ENCODE results near the gene GALNT2. TPM values are rescaled to one million over a fixed set of nuclear protein-coding genes. Genes with fewer than 3 reads are reported as not detected.

GALNT2 gene
- total RNA-seq, 1 donor from 2014 or later: 31.9 TPM

DNA sequence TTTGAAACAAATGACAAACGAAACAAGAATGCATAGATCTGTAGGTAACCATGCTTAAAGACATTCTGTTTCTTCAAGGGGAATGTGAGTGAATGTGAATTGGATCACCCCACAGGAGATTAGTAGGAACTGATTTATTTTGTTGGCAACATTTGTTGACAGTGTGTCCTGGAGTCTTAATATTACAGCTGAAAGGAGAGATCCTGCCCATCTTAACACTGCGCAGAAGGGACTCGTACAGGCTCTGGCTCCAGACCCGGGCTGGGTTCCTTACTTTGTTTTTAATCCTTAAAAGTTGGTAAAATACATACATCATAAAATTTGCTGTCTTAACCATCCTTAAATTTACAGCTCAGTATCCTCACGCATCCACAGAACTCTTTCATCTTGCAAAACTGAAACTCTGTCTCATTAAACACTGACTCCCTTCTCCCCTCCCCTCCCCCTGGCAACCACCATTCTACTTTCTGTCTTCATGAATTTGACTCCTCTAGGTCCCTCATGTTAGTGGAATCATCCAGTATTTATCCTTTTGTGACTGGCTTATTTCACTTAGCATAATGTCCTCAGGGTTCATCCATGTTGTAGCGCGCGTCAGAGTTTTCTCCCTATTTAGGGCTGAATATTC, 74.1 kb downstream of the GALNT2 start:
- Histone ChIP-seq H3K27me3 (ENCODE audit: control insufficient read depth, insufficient read depth, low read length) (no peaks in the 10 kb centered on the region), H3K4me3 (ENCODE audit: low read depth, low read length) (no peak overlapping the region), H3K36me3 (ENCODE audit: control insufficient read depth, insufficient read depth, low read length) (peaks cover 5% of the 10 kb centered on the region)
- DNase-seq (ENCODE audit: low read depth): no peak
- FAIRE-seq: no peak
- TF ChIP-seq, protein P1, sequence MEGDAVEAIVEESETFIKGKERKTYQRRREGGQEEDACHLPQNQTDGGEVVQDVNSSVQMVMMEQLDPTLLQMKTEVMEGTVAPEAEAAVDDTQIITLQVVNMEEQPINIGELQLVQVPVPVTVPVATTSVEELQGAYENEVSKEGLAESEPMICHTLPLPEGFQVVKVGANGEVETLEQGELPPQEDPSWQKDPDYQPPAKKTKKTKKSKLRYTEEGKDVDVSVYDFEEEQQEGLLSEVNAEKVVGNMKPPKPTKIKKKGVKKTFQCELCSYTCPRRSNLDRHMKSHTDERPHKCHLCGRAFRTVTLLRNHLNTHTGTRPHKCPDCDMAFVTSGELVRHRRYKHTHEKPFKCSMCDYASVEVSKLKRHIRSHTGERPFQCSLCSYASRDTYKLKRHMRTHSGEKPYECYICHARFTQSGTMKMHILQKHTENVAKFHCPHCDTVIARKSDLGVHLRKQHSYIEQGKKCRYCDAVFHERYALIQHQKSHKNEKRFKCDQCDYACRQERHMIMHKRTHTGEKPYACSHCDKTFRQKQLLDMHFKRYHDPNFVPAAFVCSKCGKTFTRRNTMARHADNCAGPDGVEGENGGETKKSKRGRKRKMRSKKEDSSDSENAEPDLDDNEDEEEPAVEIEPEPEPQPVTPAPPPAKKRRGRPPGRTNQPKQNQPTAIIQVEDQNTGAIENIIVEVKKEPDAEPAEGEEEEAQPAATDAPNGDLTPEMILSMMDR (IDR thresholded peaks at IDR 0.05; ENCODE audit: insufficient read depth, low read length, severe bottlenecking): no peak

DNA sequence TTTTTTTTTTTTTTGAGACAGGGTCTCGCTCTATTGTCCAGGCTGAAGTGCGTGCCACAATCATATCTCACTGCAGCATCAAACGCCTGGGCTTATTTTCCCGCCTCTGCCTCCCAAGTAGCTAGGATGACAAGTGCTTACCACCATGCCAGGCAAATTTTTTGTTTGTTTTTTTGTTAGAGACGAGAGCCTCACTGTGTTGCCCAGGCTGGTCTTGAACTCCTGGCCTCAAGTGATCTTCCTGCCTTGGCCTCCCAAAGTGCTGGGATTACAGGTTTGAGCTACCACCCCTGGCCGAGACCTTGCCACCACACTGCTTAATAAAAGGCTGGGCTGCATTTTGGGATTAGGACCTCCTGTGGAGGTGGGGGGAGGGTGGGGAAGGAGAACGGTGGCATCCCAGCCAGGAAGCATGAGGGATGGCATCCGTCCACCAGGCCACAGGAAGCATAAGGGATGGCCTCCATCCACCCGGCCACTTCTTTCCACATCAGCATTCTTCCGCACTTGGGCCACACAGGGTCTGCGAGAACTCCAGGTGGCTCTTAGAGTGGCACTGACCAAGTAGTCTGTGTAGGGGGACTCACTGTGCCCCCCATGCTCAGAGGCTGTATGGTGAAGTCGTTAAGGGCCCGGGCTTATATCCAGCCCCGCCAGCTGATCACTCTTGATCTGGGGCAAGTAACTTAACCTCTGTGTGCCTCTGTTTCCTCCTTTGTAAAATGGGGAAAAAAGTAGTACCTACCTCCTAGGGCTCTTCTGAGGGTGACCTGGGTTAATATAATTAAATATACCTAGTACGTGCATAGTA, 75.0 kb downstream of the GALNT2 start:
- Histone ChIP-seq H3K27me3 (ENCODE audit: control insufficient read depth, insufficient read depth, low read length) (no peaks in the 10 kb centered on the region), H3K36me3 (ENCODE audit: control insufficient read depth, insufficient read depth, low read length) (peaks cover 5% of the 10 kb centered on the region), H3K4me3 (ENCODE audit: low read depth, low read length) (no peak overlapping the region)
- DNase-seq (ENCODE audit: low read depth) (no peak), FAIRE-seq (no peak)
- TF ChIP-seq, protein P1 (IDR thresholded peaks at IDR 0.05; ENCODE audit: insufficient read depth, low read length, severe bottlenecking): no peak

DNA sequence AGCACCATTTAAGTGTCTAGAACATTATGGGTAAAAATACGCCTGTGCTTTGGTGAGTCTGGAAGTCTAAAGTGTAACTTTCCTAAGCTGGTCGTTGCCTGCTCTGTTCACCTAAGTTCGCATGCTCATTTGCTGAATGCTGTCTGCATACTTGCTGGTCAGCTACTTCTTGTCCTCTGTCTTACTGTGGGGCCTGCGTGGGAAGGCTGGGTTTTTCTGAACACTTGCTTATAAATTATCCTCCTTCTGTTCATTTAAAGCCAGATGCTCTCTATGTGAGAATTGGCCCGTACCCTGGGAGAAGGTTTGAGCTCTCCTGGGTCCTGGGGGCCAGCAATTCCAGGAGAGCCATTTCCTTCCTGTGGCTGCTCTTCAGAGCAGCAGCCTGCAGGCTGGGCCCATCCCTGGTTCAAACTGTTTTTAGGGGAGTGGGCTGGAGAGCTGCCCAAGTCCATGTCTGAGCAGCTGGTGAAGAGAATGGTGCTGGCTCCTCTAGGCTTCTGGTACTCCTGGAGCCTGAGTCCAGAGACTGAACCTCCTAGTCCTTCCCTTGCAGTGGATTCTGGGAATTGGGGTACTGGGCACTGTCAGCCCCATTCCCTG, 75.7 kb downstream of the GALNT2 start:
- DNase-seq (ENCODE audit: low read depth) (no peak), FAIRE-seq (no peak)
- TF ChIP-seq, protein P1 (IDR thresholded peaks at IDR 0.05; ENCODE audit: insufficient read depth, low read length, severe bottlenecking): no peak
- Histone ChIP-seq H3K4me3 (ENCODE audit: low read depth, low read length) (no peak overlapping the region), H3K27me3 (ENCODE audit: control insufficient read depth, insufficient read depth, low read length) (no peaks in the 10 kb centered on the region), H3K36me3 (ENCODE audit: control insufficient read depth, insufficient read depth, low read length) (peaks cover 4% of the 10 kb centered on the region)

DNA sequence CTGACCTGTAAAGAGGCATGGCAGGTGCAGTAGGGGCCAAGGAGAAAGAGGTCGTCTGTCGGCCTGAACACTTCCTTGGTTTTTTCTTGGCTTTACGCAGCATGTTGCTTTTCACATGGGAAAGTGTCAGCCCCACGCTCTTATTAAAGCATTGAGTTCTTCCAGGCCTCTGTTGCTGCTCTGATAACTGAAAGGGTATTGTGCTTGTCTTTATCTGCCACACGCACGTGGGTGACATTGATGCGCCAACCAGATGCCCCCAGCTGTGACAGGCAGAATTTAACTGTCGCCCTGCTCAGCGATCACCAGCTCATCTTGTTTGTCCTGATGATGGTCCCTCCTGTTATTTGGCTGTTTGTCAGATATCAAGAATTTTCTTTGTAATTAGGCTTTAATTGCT, 76.5 kb downstream of the GALNT2 start:
- no peak for FAIRE-seq
- TF ChIP-seq, protein P1 (IDR thresholded peaks at IDR 0.05; ENCODE audit: insufficient read depth, low read length, severe bottlenecking): no peak
- peaks cover 4% of the 10 kb centered on the region for H3K36me3 ChIP-seq (ENCODE audit: control insufficient read depth, insufficient read depth, low read length)
- DNase-seq (ENCODE audit: low read depth): no peak
- H3K4me3 ChIP-seq (ENCODE audit: low read depth, low read length): no peak overlapping the region
- no peaks in the 10 kb centered on the region for H3K27me3 ChIP-seq (ENCODE audit: control insufficient read depth, insufficient read depth, low read length)

DNA sequence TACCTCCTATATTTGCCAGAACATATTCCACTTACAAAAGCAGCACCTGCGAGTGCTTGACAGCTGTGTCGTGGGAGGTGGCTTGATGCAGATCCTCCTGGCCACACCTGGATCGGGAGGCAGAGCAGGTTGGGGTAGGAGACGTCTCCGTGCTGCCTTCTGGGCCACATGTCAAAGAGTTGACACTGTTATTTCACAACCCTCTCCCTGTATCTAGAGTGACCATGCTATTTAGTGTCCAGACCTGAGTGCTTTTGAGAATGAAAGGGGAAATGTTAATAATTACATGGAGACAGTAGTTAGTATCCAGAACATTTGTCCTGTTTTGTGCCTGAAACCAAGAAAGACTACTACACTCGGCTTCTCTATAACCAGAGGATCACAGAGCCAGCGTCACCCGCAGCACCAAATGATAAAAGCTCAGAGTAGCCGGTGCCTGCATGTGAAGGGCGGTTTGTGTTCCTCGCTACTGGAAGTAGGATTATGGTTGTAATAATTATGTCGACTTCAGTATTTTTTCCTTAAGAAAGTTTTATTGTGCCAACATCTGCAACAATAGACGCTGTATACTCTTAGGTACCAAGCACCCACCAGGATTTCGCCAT, 77.1 kb downstream of the GALNT2 start:
- Histone ChIP-seq H3K27me3 (ENCODE audit: control insufficient read depth, insufficient read depth, low read length) (no peaks in the 10 kb centered on the region), H3K36me3 (ENCODE audit: control insufficient read depth, insufficient read depth, low read length) (peaks cover 4% of the 10 kb centered on the region), H3K4me3 (ENCODE audit: low read depth, low read length) (no peak overlapping the region)
- FAIRE-seq: no peak
- TF ChIP-seq, protein P1 (IDR thresholded peaks at IDR 0.05; ENCODE audit: insufficient read depth, low read length, severe bottlenecking): no peak
- DNase-seq (ENCODE audit: low read depth): no peak
